ENCODE measurements around the gene DPP6. TPM values are rescaled to one million over a fixed set of nuclear protein-coding genes. Genes with fewer than 3 reads are reported as not detected.

DPP6 gene
- total RNA-seq, 1 experiment from 2014 or later: not detected

DNA sequence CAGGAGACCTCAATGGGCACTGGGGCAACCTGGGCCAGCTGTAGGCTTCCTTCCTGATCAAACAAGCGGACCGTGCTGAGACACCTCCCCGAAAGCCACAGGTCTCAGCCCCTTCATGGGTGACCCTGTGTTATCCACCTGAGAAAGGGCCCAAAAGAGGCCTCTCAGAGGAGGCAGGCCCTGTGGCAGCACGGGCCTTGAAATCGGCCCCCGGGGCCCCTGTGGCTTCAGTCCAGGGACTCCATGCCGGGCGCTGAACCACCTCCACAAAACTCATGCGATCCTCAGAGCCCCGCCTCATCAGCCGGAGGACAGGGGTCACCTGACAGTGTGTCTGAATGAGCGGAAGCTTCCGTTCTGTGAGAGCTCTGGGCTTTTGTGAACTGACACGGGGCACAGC lies 643.6 kb downstream of the DPP6 start (continued):
- TF ChIP-seq NR2C2 (CRISPR knock-in tag; IDR thresholded peaks at IDR 0.05) (no peak), HMGA2 (CRISPR knock-in tag; IDR thresholded peaks at IDR 0.05) (no peak), MXD4 (CRISPR knock-in tag; IDR thresholded peaks at IDR 0.05; ENCODE audit: borderline replicate concordance) (no peak), ZNF263 (CRISPR knock-in tag; IDR thresholded peaks at IDR 0.05; ENCODE audit: low read depth) (no peak), CREB1 (CRISPR knock-in tag; IDR thresholded peaks at IDR 0.05) (no peak)

DNA sequence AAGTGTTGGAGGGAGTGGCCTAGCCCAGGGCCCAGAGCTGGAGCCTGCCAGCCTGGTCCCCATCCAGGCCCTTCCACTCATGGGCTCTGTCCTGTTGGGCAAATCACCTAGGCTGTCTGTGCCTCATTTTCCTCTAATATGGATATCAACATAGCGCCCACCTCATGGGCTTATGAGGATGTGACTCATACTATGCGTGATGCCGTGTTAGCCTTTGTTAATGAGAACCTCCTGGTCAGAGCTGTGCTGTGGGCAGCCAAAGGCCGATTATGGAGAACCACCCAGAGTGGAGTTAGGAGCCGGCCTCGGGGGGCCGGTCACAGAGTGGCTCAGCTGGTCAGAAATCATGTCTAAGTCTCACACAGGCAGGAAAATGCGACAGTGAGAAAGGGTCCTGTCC lies 644.4 kb downstream of the DPP6 start:
- no peak overlapping the region for H3K27ac Mint-ChIP-seq
- ChIA-PET CTCF (no interaction called here), POLR2A (no interaction called here)
- peaks cover 3% of the 10 kb centered on the region; the same call in 1 of the 2 replicates for H3K27me3 Mint-ChIP-seq (ENCODE audit: low read depth)
- no peak for ATAC-seq
- TF ChIP-seq, protein P1, sequence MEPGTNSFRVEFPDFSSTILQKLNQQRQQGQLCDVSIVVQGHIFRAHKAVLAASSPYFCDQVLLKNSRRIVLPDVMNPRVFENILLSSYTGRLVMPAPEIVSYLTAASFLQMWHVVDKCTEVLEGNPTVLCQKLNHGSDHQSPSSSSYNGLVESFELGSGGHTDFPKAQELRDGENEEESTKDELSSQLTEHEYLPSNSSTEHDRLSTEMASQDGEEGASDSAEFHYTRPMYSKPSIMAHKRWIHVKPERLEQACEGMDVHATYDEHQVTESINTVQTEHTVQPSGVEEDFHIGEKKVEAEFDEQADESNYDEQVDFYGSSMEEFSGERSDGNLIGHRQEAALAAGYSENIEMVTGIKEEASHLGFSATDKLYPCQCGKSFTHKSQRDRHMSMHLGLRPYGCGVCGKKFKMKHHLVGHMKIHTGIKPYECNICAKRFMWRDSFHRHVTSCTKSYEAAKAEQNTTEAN (CRISPR knock-in tag; IDR thresholded peaks at IDR 0.05): no peak
- TF ChIP-seq, protein P2, sequence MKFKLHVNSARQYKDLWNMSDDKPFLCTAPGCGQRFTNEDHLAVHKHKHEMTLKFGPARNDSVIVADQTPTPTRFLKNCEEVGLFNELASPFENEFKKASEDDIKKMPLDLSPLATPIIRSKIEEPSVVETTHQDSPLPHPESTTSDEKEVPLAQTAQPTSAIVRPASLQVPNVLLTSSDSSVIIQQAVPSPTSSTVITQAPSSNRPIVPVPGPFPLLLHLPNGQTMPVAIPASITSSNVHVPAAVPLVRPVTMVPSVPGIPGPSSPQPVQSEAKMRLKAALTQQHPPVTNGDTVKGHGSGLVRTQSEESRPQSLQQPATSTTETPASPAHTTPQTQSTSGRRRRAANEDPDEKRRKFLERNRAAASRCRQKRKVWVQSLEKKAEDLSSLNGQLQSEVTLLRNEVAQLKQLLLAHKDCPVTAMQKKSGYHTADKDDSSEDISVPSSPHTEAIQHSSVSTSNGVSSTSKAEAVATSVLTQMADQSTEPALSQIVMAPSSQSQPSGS (CRISPR knock-in tag; IDR thresholded peaks at IDR 0.05; ENCODE audit: borderline replicate concordance, low read depth): no peak
- no peak for TF ChIP-seq GABPB1 (CRISPR knock-in tag; IDR thresholded peaks at IDR 0.05)
- no peak for TF ChIP-seq ZNF263 (CRISPR knock-in tag; IDR thresholded peaks at IDR 0.05; ENCODE audit: low read depth)
- TF ChIP-seq, protein P3, sequence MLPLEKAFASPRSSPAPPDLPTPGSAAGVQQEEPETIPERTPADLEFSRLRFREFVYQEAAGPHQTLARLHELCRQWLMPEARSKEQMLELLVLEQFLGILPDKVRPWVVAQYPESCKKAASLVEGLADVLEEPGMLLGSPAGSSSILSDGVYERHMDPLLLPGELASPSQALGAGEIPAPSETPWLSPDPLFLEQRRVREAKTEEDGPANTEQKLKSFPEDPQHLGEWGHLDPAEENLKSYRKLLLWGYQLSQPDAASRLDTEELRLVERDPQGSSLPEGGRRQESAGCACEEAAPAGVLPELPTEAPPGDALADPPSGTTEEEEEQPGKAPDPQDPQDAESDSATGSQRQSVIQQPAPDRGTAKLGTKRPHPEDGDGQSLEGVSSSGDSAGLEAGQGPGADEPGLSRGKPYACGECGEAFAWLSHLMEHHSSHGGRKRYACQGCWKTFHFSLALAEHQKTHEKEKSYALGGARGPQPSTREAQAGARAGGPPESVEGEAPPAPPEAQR (CRISPR knock-in tag; IDR thresholded peaks at IDR 0.05): no peak
- TF ChIP-seq SMAD4 (CRISPR knock-in tag; IDR thresholded peaks at IDR 0.05): no peak
- TF ChIP-seq CBFB (CRISPR knock-in tag; IDR thresholded peaks at IDR 0.05; ENCODE audit: low read depth): no peak
- TF ChIP-seq JAZF1 (CRISPR knock-in tag; IDR thresholded peaks at IDR 0.05): no peak
- no peak for TF ChIP-seq ZNF423 (CRISPR knock-in tag; IDR thresholded peaks at IDR 0.05)
- TF ChIP-seq, protein P4, sequence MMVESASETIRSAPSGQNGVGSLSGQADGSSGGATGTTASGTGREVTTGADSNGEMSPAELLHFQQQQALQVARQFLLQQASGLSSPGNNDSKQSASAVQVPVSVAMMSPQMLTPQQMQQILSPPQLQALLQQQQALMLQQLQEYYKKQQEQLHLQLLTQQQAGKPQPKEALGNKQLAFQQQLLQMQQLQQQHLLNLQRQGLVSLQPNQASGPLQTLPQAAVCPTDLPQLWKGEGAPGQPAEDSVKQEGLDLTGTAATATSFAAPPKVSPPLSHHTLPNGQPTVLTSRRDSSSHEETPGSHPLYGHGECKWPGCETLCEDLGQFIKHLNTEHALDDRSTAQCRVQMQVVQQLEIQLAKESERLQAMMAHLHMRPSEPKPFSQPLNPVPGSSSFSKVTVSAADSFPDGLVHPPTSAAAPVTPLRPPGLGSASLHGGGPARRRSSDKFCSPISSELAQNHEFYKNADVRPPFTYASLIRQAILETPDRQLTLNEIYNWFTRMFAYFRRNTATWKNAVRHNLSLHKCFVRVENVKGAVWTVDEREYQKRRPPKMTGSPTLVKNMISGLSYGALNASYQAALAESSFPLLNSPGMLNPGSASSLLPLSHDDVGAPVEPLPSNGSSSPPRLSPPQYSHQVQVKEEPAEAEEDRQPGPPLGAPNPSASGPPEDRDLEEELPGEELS (CRISPR knock-in tag; IDR thresholded peaks at IDR 0.05): no peak
- H3K4me3 Mint-ChIP-seq: no peak overlapping the region
- H3K9me3 Mint-ChIP-seq: peaks cover 70% of the 10 kb centered on the region
- no peaks in the 10 kb centered on the region for H3K4me1 Mint-ChIP-seq
- H3K36me3 Mint-ChIP-seq: peaks cover 67% of the 10 kb centered on the region
- no peak for DNase-seq (ENCODE audit: low spot score)

DNA sequence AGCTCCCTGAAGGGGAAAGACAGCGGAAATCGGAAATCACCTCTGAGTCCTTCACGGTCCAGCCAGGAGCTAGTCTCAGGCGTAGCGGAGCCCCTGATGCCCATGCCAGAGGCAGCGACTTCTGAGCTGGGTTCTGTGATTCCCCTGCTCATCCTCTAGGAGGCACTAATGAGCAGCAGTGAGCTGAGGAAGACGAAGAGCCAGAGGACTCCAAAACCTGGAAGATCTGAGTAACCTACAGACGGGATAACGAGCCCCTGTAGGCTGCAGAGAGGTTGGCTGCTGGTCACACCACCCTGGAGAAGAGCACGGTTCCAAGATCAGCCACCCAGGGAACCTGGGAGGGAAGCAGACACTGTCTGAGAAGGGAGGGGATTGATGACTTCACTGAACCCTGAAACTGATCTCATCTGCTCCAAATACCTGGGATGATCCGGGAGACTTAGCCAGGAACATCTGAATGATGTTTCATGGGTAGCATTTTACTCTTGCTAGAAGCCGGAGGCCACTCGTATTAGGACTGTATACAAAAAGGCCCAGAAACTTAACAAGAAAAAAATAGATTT lies 646.6 kb downstream of the DPP6 start:
- Mint-ChIP-seq H3K4me1 (no peaks in the 10 kb centered on the region), H3K4me3 (no peak overlapping the region), H3K27me3 (ENCODE audit: low read depth) (peaks cover 3% of the 10 kb centered on the region), H3K9me3 (peaks cover 67% of the 10 kb centered on the region), H3K36me3 (peaks cover 67% of the 10 kb centered on the region), H3K27ac (no peak overlapping the region)
- ChIA-PET CTCF (no interaction called here), POLR2A (no interaction called here)
- ATAC-seq (no peak), DNase-seq (ENCODE audit: low spot score) (no peak)
- TF ChIP-seq, protein P5, sequence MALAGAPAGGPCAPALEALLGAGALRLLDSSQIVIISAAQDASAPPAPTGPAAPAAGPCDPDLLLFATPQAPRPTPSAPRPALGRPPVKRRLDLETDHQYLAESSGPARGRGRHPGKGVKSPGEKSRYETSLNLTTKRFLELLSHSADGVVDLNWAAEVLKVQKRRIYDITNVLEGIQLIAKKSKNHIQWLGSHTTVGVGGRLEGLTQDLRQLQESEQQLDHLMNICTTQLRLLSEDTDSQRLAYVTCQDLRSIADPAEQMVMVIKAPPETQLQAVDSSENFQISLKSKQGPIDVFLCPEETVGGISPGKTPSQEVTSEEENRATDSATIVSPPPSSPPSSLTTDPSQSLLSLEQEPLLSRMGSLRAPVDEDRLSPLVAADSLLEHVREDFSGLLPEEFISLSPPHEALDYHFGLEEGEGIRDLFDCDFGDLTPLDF (CRISPR knock-in tag; IDR thresholded peaks at IDR 0.05): no peak
- TF ChIP-seq, protein P6, sequence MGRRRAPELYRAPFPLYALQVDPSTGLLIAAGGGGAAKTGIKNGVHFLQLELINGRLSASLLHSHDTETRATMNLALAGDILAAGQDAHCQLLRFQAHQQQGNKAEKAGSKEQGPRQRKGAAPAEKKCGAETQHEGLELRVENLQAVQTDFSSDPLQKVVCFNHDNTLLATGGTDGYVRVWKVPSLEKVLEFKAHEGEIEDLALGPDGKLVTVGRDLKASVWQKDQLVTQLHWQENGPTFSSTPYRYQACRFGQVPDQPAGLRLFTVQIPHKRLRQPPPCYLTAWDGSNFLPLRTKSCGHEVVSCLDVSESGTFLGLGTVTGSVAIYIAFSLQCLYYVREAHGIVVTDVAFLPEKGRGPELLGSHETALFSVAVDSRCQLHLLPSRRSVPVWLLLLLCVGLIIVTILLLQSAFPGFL (CRISPR knock-in tag; IDR thresholded peaks at IDR 0.05; ENCODE audit: borderline replicate concordance): no peak
- TF ChIP-seq, protein P7, sequence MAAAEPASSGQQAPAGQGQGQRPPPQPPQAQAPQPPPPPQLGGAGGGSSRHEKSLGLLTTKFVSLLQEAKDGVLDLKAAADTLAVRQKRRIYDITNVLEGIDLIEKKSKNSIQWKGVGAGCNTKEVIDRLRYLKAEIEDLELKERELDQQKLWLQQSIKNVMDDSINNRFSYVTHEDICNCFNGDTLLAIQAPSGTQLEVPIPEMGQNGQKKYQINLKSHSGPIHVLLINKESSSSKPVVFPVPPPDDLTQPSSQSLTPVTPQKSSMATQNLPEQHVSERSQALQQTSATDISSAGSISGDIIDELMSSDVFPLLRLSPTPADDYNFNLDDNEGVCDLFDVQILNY (CRISPR knock-in tag; IDR thresholded peaks at IDR 0.05): no peak
- TF ChIP-seq, protein P8, sequence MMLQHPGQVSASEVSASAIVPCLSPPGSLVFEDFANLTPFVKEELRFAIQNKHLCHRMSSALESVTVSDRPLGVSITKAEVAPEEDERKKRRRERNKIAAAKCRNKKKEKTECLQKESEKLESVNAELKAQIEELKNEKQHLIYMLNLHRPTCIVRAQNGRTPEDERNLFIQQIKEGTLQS (CRISPR knock-in tag; conservative IDR thresholded peaks at IDR 0.05): no peak
- no peak for TF ChIP-seq MYBL2 (CRISPR knock-in tag; IDR thresholded peaks at IDR 0.05)
- no peak for TF ChIP-seq NR2C2 (CRISPR knock-in tag; IDR thresholded peaks at IDR 0.05)
- TF ChIP-seq SOX15 (CRISPR knock-in tag; IDR thresholded peaks at IDR 0.05): no peak
